Neuronal stem cell (in vitro differentiated cells): Measurements from ENCODE around the gene MTHFSD.

Experiments used
- DNase-seq: peaks from one replicate; pipeline ENCODE4 v3.0.0-alpha.2; 2013; ENCODE audit warnings: low spot score
- H2AFZ ChIP-seq: one replicate; pipeline ENCODE4 v1.6.1; 2013; ENCODE audit warnings: mild to moderate bottlenecking, low read length, inconsistent platforms
- H2AK5ac ChIP-seq: 2 replicates; pipeline ENCODE4 v1.6.1; 2013; ENCODE audit warnings: low read depth, mild to moderate bottlenecking, inconsistent platforms, low read length, moderate library complexity, mixed read lengths
- H2BK120ac ChIP-seq: 2 replicates; pipeline ENCODE4 v1.6.1; 2013; ENCODE audit warnings: low read depth, mild to moderate bottlenecking, inconsistent platforms, low read length, moderate library complexity, mixed read lengths
- H2BK12ac ChIP-seq: one replicate; pipeline ENCODE4 v1.6.1; 2013; ENCODE audit warnings: low read length, inconsistent platforms
- H2BK15ac ChIP-seq: 2 replicates; pipeline ENCODE4 v1.6.1; 2013; ENCODE audit warnings: mild to moderate bottlenecking, low read length, inconsistent platforms, mixed read lengths
- H2BK5ac ChIP-seq: one replicate; pipeline ENCODE4 v1.6.1; 2013; ENCODE audit warnings: inconsistent platforms, mild to moderate bottlenecking, low read length, moderate library complexity
- H3K14ac ChIP-seq: one replicate; pipeline ENCODE4 v1.6.1; 2013; ENCODE audit warnings: low read length, inconsistent platforms
- H3K18ac ChIP-seq: 2 replicates; pipeline ENCODE4 v1.6.1; 2013; ENCODE audit warnings: low read length, inconsistent platforms
- H3K23ac ChIP-seq: 2 replicates; pipeline ENCODE4 v1.6.1; 2013; ENCODE audit warnings: low read depth, mild to moderate bottlenecking, mixed read lengths, low read length, inconsistent platforms; ENCODE audit not compliant: poor library complexity
- H3K27ac ChIP-seq: replicated peaks from 3 replicates; pipeline ENCODE4 v1.5.1; 2013; ENCODE audit warnings: low read length, inconsistent platforms
- H3K27me3 ChIP-seq, 3 experiments: 2 replicates each; pipeline ENCODE4 v1.6.1; 2013; ENCODE audit warnings: low read length in 3 of 3, mild to moderate bottlenecking in 2 of 3, inconsistent platforms in 1 of 3, low read depth in 1 of 3, mixed read lengths in 1 of 3, moderate library complexity in 1 of 3; ENCODE audit not compliant: control insufficient read depth in 3 of 3, insufficient read depth in 3 of 3
- H3K36me3 ChIP-seq, 2 donors: replicated peaks in 1 of 2; 2 replicates each; pipeline ENCODE4 v1.6.1; 2013; ENCODE audit warnings: low read length in 2 of 2; ENCODE audit not compliant: control insufficient read depth in 2 of 2, insufficient read depth in 2 of 2
- H3K4ac ChIP-seq: 2 replicates; pipeline ENCODE4 v1.6.1; 2013; ENCODE audit warnings: inconsistent platforms, mild to moderate bottlenecking, low read length, moderate library complexity
- H3K4me1 ChIP-seq, 2 donors: 1 replicate in 1 of 2; 2 replicates in 1 of 2; pipeline ENCODE4 v1.6.1; 2013; ENCODE audit warnings: low read length in 2 of 2, low read depth in 1 of 2; ENCODE audit not compliant: control insufficient read depth in 2 of 2, insufficient read depth in 1 of 2
- H3K4me2 ChIP-seq: one replicate; pipeline ENCODE4 v1.6.1; 2013; ENCODE audit warnings: mild to moderate bottlenecking, low read length, inconsistent platforms; ENCODE audit not compliant: insufficient read depth, poor library complexity, severe bottlenecking
- H3K4me3 ChIP-seq, 2 donors: 2 replicates each; pipeline ENCODE4 v1.5.1; 2013; ENCODE audit warnings: low read length in 2 of 2, mild to moderate bottlenecking in 2 of 2, inconsistent platforms in 1 of 2, moderate library complexity in 1 of 2
- H3K79me1 ChIP-seq: one replicate; pipeline ENCODE4 v1.6.1; 2013; ENCODE audit warnings: low read depth, mild to moderate bottlenecking, inconsistent platforms, low read length, moderate library complexity
- H3K9ac ChIP-seq: one replicate; pipeline ENCODE4 v1.6.1; 2013; ENCODE audit warnings: mild to moderate bottlenecking, low read depth, low read length, inconsistent platforms; ENCODE audit not compliant: poor library complexity
- H3K9me3 ChIP-seq, 2 donors: replicated peaks in 1 of 2; 2 replicates each; pipeline versions ENCODE3 to v1.6.1; 2013; ENCODE audit warnings: low read length in 2 of 2, mild to moderate bottlenecking in 2 of 2, inconsistent platforms in 1 of 2, low read depth in 1 of 2, mixed read lengths in 1 of 2, moderate library complexity in 1 of 2; ENCODE audit not compliant: control insufficient read depth in 2 of 2, insufficient read depth in 1 of 2
- H4K8ac ChIP-seq: one replicate; pipeline ENCODE4 v1.6.1; 2013; ENCODE audit warnings: low read depth, mild to moderate bottlenecking, inconsistent platforms, low read length, moderate library complexity
- H4K91ac ChIP-seq: one replicate; pipeline ENCODE4 v1.6.1; 2013; ENCODE audit warnings: low read length, low read depth, mild to moderate bottlenecking, inconsistent platforms; ENCODE audit not compliant: poor library complexity
- WGBS, 2 donors: extraction: QIAGEN DNeasy Blood & Tissue Kit; methylation state at CpG; one replicate each; pipeline ENCODE4 v1.1.7; 2013; ENCODE audit warnings: missing lambda C conversion rate in 2 of 2, mixed read lengths in 1 of 2; ENCODE audit not compliant: insufficient read length in 2 of 2, insufficient replicate concordance in 1 of 2; ENCODE audit errors: extremely low coverage in 2 of 2; 5-methylcytosine and 5-hydroxymethylcytosine counted together

The MTHFSD gene

GRCh38 chr16:86490859-86491639, 64.0 kb downstream of the MTHFSD start:
- Histone ChIP-seq H3K14ac (no peak overlapping the region), H2BK5ac (no peak overlapping the region), H3K9me3 (peaks cover 0 to 1% of the 10 kb centered on the region in 2 donors), H3K9ac (no peak overlapping the region), H3K27ac (no peak overlapping the region), H2BK120ac (no peak overlapping the region), H3K79me1 (no peaks in the 10 kb centered on the region), H3K18ac (no peak overlapping the region), H3K4me2 (no peak overlapping the region), H3K4me3 (no peak overlapping the region), H2BK15ac (no peak overlapping the region), H2AK5ac (no peak overlapping the region), H4K91ac (no peak overlapping the region), H2AFZ (no peak overlapping the region), H2BK12ac (no peak overlapping the region), H3K36me3 (no peaks in the 10 kb centered on the region), H3K4me1 (no peaks in the 10 kb centered on the region), H4K8ac (no peak overlapping the region), H3K4ac (no peak overlapping the region), H3K27me3 (peaks cover 31 to 98% (median 61%) of the 10 kb centered on the region in 3 experiments), H3K23ac (no peak overlapping the region)
- WGBS, 2 donors: no CpG with 5 or more reads among the region's 13 CpGs
- DNase-seq: no peak

GRCh38 chr16:86485746-86486145, 69.3 kb downstream of the MTHFSD start:
- H4K8ac ChIP-seq: no peak overlapping the region
- H3K4me1 ChIP-seq: peaks cover 0 to under 1% of the 10 kb centered on the region in 2 donors
- H2BK120ac ChIP-seq: no peak overlapping the region
- H2BK5ac ChIP-seq: no peak overlapping the region
- H2AK5ac ChIP-seq: no peak overlapping the region
- no peak overlapping the region for H3K9ac ChIP-seq
- H4K91ac ChIP-seq: no peak overlapping the region
- no CpG with 5 or more reads among the region's 3 CpGs for whole genome bisulfite sequencing, 2 donors
- no peak overlapping the region for H3K4me3 ChIP-seq
- no peak overlapping the region for H2AFZ ChIP-seq
- no peak overlapping the region for H3K4me2 ChIP-seq
- H3K4ac ChIP-seq: no peak overlapping the region
- H2BK15ac ChIP-seq: no peak overlapping the region
- H3K79me1 ChIP-seq: no peaks in the 10 kb centered on the region
- no peak overlapping the region for H3K27ac ChIP-seq
- no peak overlapping the region for H3K18ac ChIP-seq
- peaks cover 4 to 10% of the 10 kb centered on the region in 2 donors for H3K9me3 ChIP-seq
- peaks cover 2 to 69% (median 8%) of the 10 kb centered on the region in 3 experiments for H3K27me3 ChIP-seq
- no peak for DNase-seq
- H3K23ac ChIP-seq: no peak overlapping the region
- no peaks in the 10 kb centered on the region for H3K36me3 ChIP-seq
- no peak overlapping the region for H3K14ac ChIP-seq
- no peak overlapping the region for H2BK12ac ChIP-seq

GRCh38 chr16:86484240-86484639, 70.8 kb downstream of the MTHFSD start:
- WGBS, 2 donors: no CpG with 5 or more reads among the region's 5 CpGs
- Histone ChIP-seq H3K4ac (no peak overlapping the region), H4K8ac (no peak overlapping the region), H3K27ac (no peak overlapping the region), H3K36me3 (no peaks in the 10 kb centered on the region), H2BK12ac (no peak overlapping the region), H2BK15ac (no peak overlapping the region), H2BK5ac (no peak overlapping the region), H3K23ac (no peak overlapping the region), H3K18ac (no peak overlapping the region), H3K4me2 (no peak overlapping the region), H2BK120ac (no peak overlapping the region), H3K4me1 (peaks cover 0 to 4% of the 10 kb centered on the region in 2 donors), H3K14ac (peak overlapping the region; percentile 1), H3K27me3 (peaks cover 0 to 68% (median 0%) of the 10 kb centered on the region in 3 experiments), H4K91ac (no peak overlapping the region), H3K9ac (no peak overlapping the region), H3K9me3 (peaks cover 4 to 10% of the 10 kb centered on the region in 2 donors), H2AK5ac (no peak overlapping the region), H3K79me1 (no peaks in the 10 kb centered on the region), H2AFZ (no peak overlapping the region), H3K4me3 (no peak overlapping the region)
- DNase-seq: no peak

- Histone ChIP-seq H3K18ac (no peak overlapping the region), H3K4me2 (no peak overlapping the region), H3K27ac (no peak overlapping the region), H3K9ac (no peak overlapping the region), H3K14ac (no peak overlapping the region), H3K4me1 (peaks cover 0 to 5% of the 10 kb centered on the region in 2 donors), H2BK120ac (no peak overlapping the region), H3K4ac (no peak overlapping the region), H2BK15ac (no peak overlapping the region), H3K9me3 (peaks cover 4 to 10% of the 10 kb centered on the region in 2 donors), H2AFZ (no peak overlapping the region), H3K79me1 (no peaks in the 10 kb centered on the region), H3K23ac (no peak overlapping the region), H3K36me3 (no peaks in the 10 kb centered on the region), H2AK5ac (no peak overlapping the region), H2BK5ac (no peak overlapping the region), H2BK12ac (no peak overlapping the region), H4K91ac (no peak overlapping the region), H3K4me3 (no peak overlapping the region), H4K8ac (no peak overlapping the region), H3K27me3 (peaks cover 0 to 66% (median 0%) of the 10 kb centered on the region in 3 experiments)
- WGBS, 2 donors: no CpG with 5 or more reads among the region's 3 CpGs
- no peak for DNase-seq
Observed at GRCh38 chr16:86481607-86482006, 73.4 kb downstream of the MTHFSD start.
